GM21367 (cell line): ENCODE results near the gene SH3GL2.
"Not testable (repeated sequence)": the region's sequence is repeated elsewhere in the genome, so short reads cannot be mapped to it uniquely, and the experiment has no call there.

Experiments
- ATAC-seq: cut with Tn5 transposase; IDR thresholded peaks from one replicate; pipeline ENCODE4 v1.9.1; 2021; ENCODE audit not compliant: unreplicated experiment

The SH3GL2 gene

GRCh38 chr9:17742067-17742466, 163.2 kb downstream of the SH3GL2 start:
- no peak for ATAC-seq

GRCh38 chr9:17744786-17745185, 165.9 kb downstream of the SH3GL2 start:
- no peak for ATAC-seq

GRCh38 chr9:17750269-17750668, 171.4 kb downstream of the SH3GL2 start:
- ATAC-seq = no peak

GRCh38 chr9:17751486-17751885, 172.6 kb downstream of the SH3GL2 start:
- no peak for ATAC-seq

GRCh38 chr9:17752021-17752420, 173.2 kb downstream of the SH3GL2 start:
- ATAC-seq = no peak

GRCh38 chr9:17757816-17758215, 178.9 kb downstream of the SH3GL2 start:
- no peak for ATAC-seq

- ATAC-seq = no peak
These were observed 181.4 kb downstream of the SH3GL2 start for GRCh38 chr9:17760250-17760649.

GRCh38 chr9:17761984-17762676, 183.3 kb downstream of the SH3GL2 start:
- ATAC-seq = no peak

GRCh38 chr9:17764306-17764705, 185.4 kb downstream of the SH3GL2 start:
- ATAC-seq = no peak

- not testable (repeated sequence) for ATAC-seq
These were observed 186.3 kb downstream of the SH3GL2 start for GRCh38 chr9:17765131-17765530.

GRCh38 chr9:17772223-17772622, 193.4 kb downstream of the SH3GL2 start:
- ATAC-seq = no peak

- ATAC-seq = no peak
These were observed 196.8 kb downstream of the SH3GL2 start for GRCh38 chr9:17775656-17776055.

- no peak for ATAC-seq
These were observed 197.9 kb downstream of the SH3GL2 start for GRCh38 chr9:17776735-17777134.

- no peak for ATAC-seq
These were observed 198.6 kb downstream of the SH3GL2 start for GRCh38 chr9:17777465-17777864.

- no peak for ATAC-seq
These were observed 203.7 kb downstream of the SH3GL2 start for GRCh38 chr9:17782430-17783149.

GRCh38 chr9:17783227-17783626, 204.4 kb downstream of the SH3GL2 start:
- ATAC-seq = no peak

- ATAC-seq = no peak
These were observed 210.4 kb downstream of the SH3GL2 start for GRCh38 chr9:17789316-17789715.

- no peak for ATAC-seq
These were observed 215.1 kb downstream of the SH3GL2 start for GRCh38 chr9:17793713-17794622.

GRCh38 chr9:17795744-17796143, 216.9 kb downstream of the SH3GL2 start:
- ATAC-seq = no peak

- ATAC-seq = no peak
These were observed 220.5 kb downstream of the SH3GL2 start for GRCh38 chr9:17799369-17799768.

GRCh38 chr9:17800418-17800817, 221.6 kb downstream of the SH3GL2 start:
- no peak for ATAC-seq
